ENCODE results near the gene APPL1. TPM values are rescaled to one million over a fixed set of nuclear protein-coding genes. Genes with fewer than 3 reads are reported as not detected.

Gene APPL1
- total and polyA plus RNA-seq, 9 of the 15 experiments (the other 6 are each of a cell fraction or from before 2014, with no cell fraction given): 2.8 to 12.3 (median 7.1) TPM

DNA sequence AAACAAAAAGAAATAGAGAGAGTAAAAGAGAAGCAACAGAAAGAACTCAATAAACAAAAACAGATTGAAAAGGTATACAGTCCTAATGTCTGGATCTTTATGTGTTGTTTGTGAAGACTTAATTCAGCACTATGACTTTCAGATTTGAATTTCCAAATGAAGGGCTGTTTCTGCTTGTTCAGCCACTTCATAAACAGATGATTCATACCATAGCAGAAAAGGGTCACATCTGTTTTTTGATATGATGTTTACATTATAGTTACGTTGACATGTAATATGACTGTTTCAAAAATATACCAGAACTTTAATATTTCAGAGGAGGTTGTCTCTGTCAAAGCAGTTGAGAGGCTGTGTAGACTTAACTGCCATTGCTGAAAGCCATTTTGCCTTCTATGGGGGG, 40.9 kb downstream of the APPL1 start:
- Histone ChIP-seq H2AFZ (ENCODE audit: low read depth, low read length) (no peak overlapping the region), H4K20me1 (replicated peaks; ENCODE audit: control insufficient read depth, insufficient read depth, low read length) (no peaks in the 10 kb centered on the region), H3K9ac (ENCODE audit: insufficient read depth in 1 of 2, low read depth in 2 of 2, low read length in 2 of 2) (no peak overlapping the region), H3K9me3 (replicated peaks; ENCODE audit: control insufficient read depth, insufficient read depth, low read depth, low read length) (no peaks in the 10 kb centered on the region), H3K4me1 (replicated peaks in 1 of 2; ENCODE audit: control insufficient read depth in 2 of 2, insufficient read depth in 2 of 2, low read length in 2 of 2) (no peaks in the 10 kb centered on the region), H3K4me2 (ENCODE audit: insufficient read depth, low read length) (no peak overlapping the region), H3K4me3 (no peak overlapping the region), H3K9me1 (ENCODE audit: control insufficient read depth, insufficient read depth, low read length) (no peaks in the 10 kb centered on the region), H3K27ac (ENCODE audit: extremely low read depth, low read depth, low read length) (no peak overlapping the region), H3K36me3 (ENCODE audit: control insufficient read depth, insufficient read depth, low read length) (peaks cover 6% of the 10 kb centered on the region; the same call in 1 of the 3 replicates), H3K79me2 (ENCODE audit: control insufficient read depth, insufficient read depth, low read length) (no peaks in the 10 kb centered on the region), H3K27me3 (ENCODE audit: control insufficient read depth in 2 of 2, insufficient read depth in 2 of 2, low read length in 2 of 2) (no peaks in the 10 kb centered on the region)
- no peak for DNase-seq (ENCODE audit: extremely low read depth in 1 of 4, low spot score in 3 of 4)
- WGBS (ENCODE audit: insufficient coverage, low coverage, missing lambda C conversion rate): 71% methylated on average over 1 of the region's 1 CpG
- BruUV-seq (replicated peaks): no TSS peak
- intact Hi-C loops (cut with micrococcal nuclease) (no loop called here), in situ Hi-C loops (cut with MboI) (no loop called here)
- ATAC-seq: no peak
- no peak for FAIRE-seq
- CTCF ChIA-PET (ENCODE audit: low intra/inter-chr PET ratio): no interaction called here
- POLR2A ChIA-PET: interaction anchor here (0.6 kb wide), 1 partner anchor 75 kb away, joined by 3 read pairs; no protein-coding TSS in a partner anchor
- TF ChIP-seq POU5F1 (IDR thresholded peaks at IDR 0.05; ENCODE audit: borderline replicate concordance, low read depth, low read length, partially characterized antibody): no peak
- TF ChIP-seq ADNP (tag; IDR thresholded peaks at IDR 0.05): no peak
- TF ChIP-seq, protein P1, sequence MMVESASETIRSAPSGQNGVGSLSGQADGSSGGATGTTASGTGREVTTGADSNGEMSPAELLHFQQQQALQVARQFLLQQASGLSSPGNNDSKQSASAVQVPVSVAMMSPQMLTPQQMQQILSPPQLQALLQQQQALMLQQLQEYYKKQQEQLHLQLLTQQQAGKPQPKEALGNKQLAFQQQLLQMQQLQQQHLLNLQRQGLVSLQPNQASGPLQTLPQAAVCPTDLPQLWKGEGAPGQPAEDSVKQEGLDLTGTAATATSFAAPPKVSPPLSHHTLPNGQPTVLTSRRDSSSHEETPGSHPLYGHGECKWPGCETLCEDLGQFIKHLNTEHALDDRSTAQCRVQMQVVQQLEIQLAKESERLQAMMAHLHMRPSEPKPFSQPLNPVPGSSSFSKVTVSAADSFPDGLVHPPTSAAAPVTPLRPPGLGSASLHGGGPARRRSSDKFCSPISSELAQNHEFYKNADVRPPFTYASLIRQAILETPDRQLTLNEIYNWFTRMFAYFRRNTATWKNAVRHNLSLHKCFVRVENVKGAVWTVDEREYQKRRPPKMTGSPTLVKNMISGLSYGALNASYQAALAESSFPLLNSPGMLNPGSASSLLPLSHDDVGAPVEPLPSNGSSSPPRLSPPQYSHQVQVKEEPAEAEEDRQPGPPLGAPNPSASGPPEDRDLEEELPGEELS (CRISPR knock-in tag; IDR thresholded peaks at IDR 0.05; ENCODE audit: borderline replicate concordance): no peak
- TF ChIP-seq, protein P2, sequence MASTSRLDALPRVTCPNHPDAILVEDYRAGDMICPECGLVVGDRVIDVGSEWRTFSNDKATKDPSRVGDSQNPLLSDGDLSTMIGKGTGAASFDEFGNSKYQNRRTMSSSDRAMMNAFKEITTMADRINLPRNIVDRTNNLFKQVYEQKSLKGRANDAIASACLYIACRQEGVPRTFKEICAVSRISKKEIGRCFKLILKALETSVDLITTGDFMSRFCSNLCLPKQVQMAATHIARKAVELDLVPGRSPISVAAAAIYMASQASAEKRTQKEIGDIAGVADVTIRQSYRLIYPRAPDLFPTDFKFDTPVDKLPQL (IDR thresholded peaks at IDR 0.05; ENCODE audit: extremely low read depth, insufficient read length): no peak
- TF ChIP-seq THRB (CRISPR knock-in tag; conservative IDR thresholded peaks at IDR 0.05): no peak
- no peak for TF ChIP-seq ZNF212 (CRISPR knock-in tag; IDR thresholded peaks at IDR 0.05)
- TF ChIP-seq ZNF77 (CRISPR knock-in tag; IDR thresholded peaks at IDR 0.05): no peak
- TF ChIP-seq GTF2E2 (tag; IDR thresholded peaks at IDR 0.05): no peak
- no peak for TF ChIP-seq ZNF263 (CRISPR knock-in tag; IDR thresholded peaks at IDR 0.05; ENCODE audit: borderline replicate concordance)
- TF ChIP-seq TCF7 (IDR thresholded peaks at IDR 0.05; ENCODE audit: borderline replicate concordance): no peak
- TF ChIP-seq KDM1A (IDR thresholded peaks at IDR 0.05): no peak
- no peak for TF ChIP-seq CREB5 (CRISPR knock-in tag; IDR thresholded peaks at IDR 0.05)
- no peak for TF ChIP-seq ZC3H11A (IDR thresholded peaks at IDR 0.05; ENCODE audit: low read depth, low read length)
- TF ChIP-seq YY1 (IDR thresholded peaks at IDR 0.05; ENCODE audit: borderline replicate concordance in 1 of 3, control insufficient read depth in 1 of 3, extremely low read depth in 1 of 3, insufficient read depth in 3 of 3, insufficient read length in 1 of 3, insufficient replicate concordance in 2 of 3, low read depth in 1 of 3, low read length in 2 of 3): no peak
- TF ChIP-seq, protein P3, sequence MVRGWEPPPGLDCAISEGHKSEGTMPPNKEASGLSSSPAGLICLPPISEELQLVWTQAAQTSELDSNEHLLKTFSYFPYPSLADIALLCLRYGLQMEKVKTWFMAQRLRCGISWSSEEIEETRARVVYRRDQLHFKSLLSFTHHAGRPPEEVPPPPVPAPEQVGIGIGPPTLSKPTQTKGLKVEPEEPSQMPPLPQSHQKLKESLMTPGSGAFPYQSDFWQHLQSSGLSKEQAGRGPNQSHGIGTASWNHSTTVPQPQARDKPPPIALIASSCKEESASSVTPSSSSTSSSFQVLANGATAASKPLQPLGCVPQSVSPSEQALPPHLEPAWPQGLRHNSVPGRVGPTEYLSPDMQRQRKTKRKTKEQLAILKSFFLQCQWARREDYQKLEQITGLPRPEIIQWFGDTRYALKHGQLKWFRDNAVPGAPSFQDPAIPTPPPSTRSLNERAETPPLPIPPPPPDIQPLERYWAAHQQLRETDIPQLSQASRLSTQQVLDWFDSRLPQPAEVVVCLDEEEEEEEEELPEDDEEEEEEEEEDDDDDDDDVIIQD (CRISPR knock-in tag; IDR thresholded peaks at IDR 0.05): no peak
- no peak for TF ChIP-seq TAL1 (IDR thresholded peaks at IDR 0.05)

Measured in K562 (cell line).